Endothelial cell of umbilical vein (primary cell): Measurements from ENCODE around the gene PCDH8. TPM values are rescaled to one million over a fixed set of nuclear protein-coding genes. Genes with fewer than 3 reads are reported as not detected.

ENCODE experiments used
- BruUV-seq: library from RNA; stranded (reverse); fragments of 400-500 nt; replicated peaks from 2 replicates; lab custom pipeline; 2021; lab: Mats Ljungman, UMichigan
- CTCF ChIA-PET: fragments of 300-600, 350-600 bp; sonication (Branson Sonifier 250); formaldehyde crosslinking; loops from one replicate; lab custom pipeline; 2021; ENCODE audit warnings: antibody characterized with exemption, inconsistent platforms; lab: Charles Lee
- POLR2A ChIA-PET: fragments of 300-600, 350-600 bp; sonication (Branson Sonifier 250); formaldehyde crosslinking; loops from one replicate; lab custom pipeline; 2021; ENCODE audit warnings: antibody characterized with exemption, inconsistent platforms; lab: Charles Lee
- DNase-seq: peaks from one replicate; pipeline ENCODE4 v3.0.0-alpha.2; 2011; ENCODE audit warnings: low read depth, low spot score
- FAIRE-seq: peaks from 2 replicates; lab custom pipeline; 2011; peaks lifted over from hg19 to GRCh38; lab: Jason Lieb, UNC
- H2AFZ ChIP-seq: 2 replicates; pipeline ENCODE4 v1.6.0; 2012; ENCODE audit warnings: low read depth, low read length, control low read depth, inconsistent platforms
- H3K27ac ChIP-seq: 2 replicates; pipeline ENCODE4 v1.5.1; 2011; ENCODE audit warnings: low read depth, mild to moderate bottlenecking, control low read depth, low read length, moderate library complexity; ENCODE audit not compliant: insufficient read depth
- H3K27me3 ChIP-seq, 2 experiments: 2 replicates each; pipeline versions ENCODE4 v1.6.0 to v1.6.1; 2011; ENCODE audit warnings: low read length in 2 of 2, mixed read lengths in 1 of 2; ENCODE audit not compliant: control insufficient read depth in 2 of 2, insufficient read depth in 2 of 2
- H3K36me3 ChIP-seq, 2 experiments: 2 replicates in 1 of 2; 3 replicates in 1 of 2; pipeline ENCODE4 v1.5.1; 2011; ENCODE audit warnings: low read length in 2 of 2, mild to moderate bottlenecking in 1 of 2, moderate library complexity in 1 of 2; ENCODE audit not compliant: control insufficient read depth in 2 of 2, insufficient read depth in 2 of 2; ENCODE audit errors: extremely low read depth in 1 of 2
- H3K4me1 ChIP-seq: 3 replicates; pipeline ENCODE4 v1.5.1; 2011; ENCODE audit warnings: mild to moderate bottlenecking, low read length; ENCODE audit not compliant: control insufficient read depth, insufficient read depth; ENCODE audit errors: extremely low read depth
- H3K4me2 ChIP-seq: 2 replicates; pipeline ENCODE4 v1.6.1; 2011; ENCODE audit warnings: low read length, control low read depth, mixed read lengths; ENCODE audit not compliant: insufficient read depth
- H3K4me3 ChIP-seq, 3 experiments: fragments of 200-600 bp in 1 of 3; sonication (generic), shearing (Covaris generic) in 1 of 3; replicated peaks in 1 of 3; 2 replicates each; pipeline ENCODE4 v1.5.1; 2011 to 2016; ENCODE audit warnings: control low read depth in 3 of 3, low read length in 3 of 3, mild to moderate bottlenecking in 2 of 3, inconsistent platforms in 1 of 3, low read depth in 1 of 3, moderate library complexity in 1 of 3; ENCODE audit not compliant: insufficient read depth in 1 of 3
- H3K79me2 ChIP-seq: 2 replicates; pipeline ENCODE4 v1.6.0; 2012; ENCODE audit warnings: low read length, inconsistent platforms; ENCODE audit not compliant: control insufficient read depth, insufficient read depth
- H3K9ac ChIP-seq: replicated peaks from 2 replicates; pipeline ENCODE3; 2011; ENCODE audit warnings: low read length, control low read depth; ENCODE audit not compliant: insufficient read depth; ENCODE audit errors: extremely low read depth
- H3K9me1 ChIP-seq: replicated peaks from 3 replicates; pipeline ENCODE4 v1.6.0; 2011; ENCODE audit warnings: mild to moderate bottlenecking, low read length; ENCODE audit not compliant: control insufficient read depth, insufficient read depth; ENCODE audit errors: extremely low read depth
- H3K9me3 ChIP-seq: replicated peaks from 2 replicates; pipeline ENCODE4 v1.5.1; 2012; ENCODE audit warnings: low read length, inconsistent platforms; ENCODE audit not compliant: control insufficient read depth, insufficient read depth
- H4K20me1 ChIP-seq: replicated peaks from 2 replicates; pipeline ENCODE3; 2011; ENCODE audit warnings: mild to moderate bottlenecking, low read length; ENCODE audit not compliant: control insufficient read depth, insufficient read depth; ENCODE audit errors: extremely low read depth
- CTCF ChIP-seq, 2 donors: IDR thresholded peaks; 1 replicate in 1 of 2; 2 replicates in 1 of 2; pipeline ENCODE4 v1.5.1; 2011; ENCODE audit warnings: low read length in 2 of 2, mild to moderate bottlenecking in 2 of 2, moderate library complexity in 2 of 2, control low read depth in 1 of 2, inconsistent platforms in 1 of 2, low read depth in 1 of 2; ENCODE audit not compliant: insufficient read depth in 1 of 2; ENCODE audit errors: extremely low read depth in 1 of 2
- EZH2 ChIP-seq: IDR thresholded peaks from 2 replicates; pipeline ENCODE4 v1.6.1; 2012; ENCODE audit warnings: borderline replicate concordance, low read depth, mild to moderate bottlenecking, moderate library complexity, low read length, inconsistent platforms; ENCODE audit not compliant: severe bottlenecking
- FOS ChIP-seq: IDR thresholded peaks from 2 replicates; pipeline ENCODE4 v1.6.1; 2011; ENCODE audit warnings: mild to moderate bottlenecking, low read length, moderate library complexity, borderline replicate concordance; ENCODE audit not compliant: insufficient read depth
- GATA2 ChIP-seq: IDR thresholded peaks from 2 replicates; pipeline ENCODE4 v1.7.0; 2011; ENCODE audit warnings: low read depth, mild to moderate bottlenecking, moderate library complexity, mixed read lengths, low read length; ENCODE audit not compliant: insufficient read length, insufficient read depth
- JUN ChIP-seq: IDR thresholded peaks from 2 replicates; pipeline ENCODE4 v1.6.1; 2011; ENCODE audit warnings: borderline replicate concordance, low read depth; ENCODE audit not compliant: insufficient read length, insufficient read depth
- MAX ChIP-seq: IDR thresholded peaks from 2 replicates; pipeline ENCODE4 v1.6.1; 2011; ENCODE audit not compliant: insufficient read depth, insufficient read length
- MYC ChIP-seq: IDR thresholded peaks from one replicate; pipeline ENCODE4 v1.6.1; 2011; ENCODE audit warnings: mild to moderate bottlenecking, low read depth, low read length
- POLR2A ChIP-seq: IDR thresholded peaks from 2 replicates; pipeline ENCODE4 v1.6.1; 2012; ENCODE audit warnings: low read depth, mild to moderate bottlenecking, control low read depth, low read length
- POLR2AphosphoS5 ChIP-seq: IDR thresholded peaks from 2 replicates; pipeline ENCODE4 v1.6.1; 2012; ENCODE audit warnings: low read depth, mild to moderate bottlenecking, control low read depth, low read length, moderate library complexity; ENCODE audit not compliant: insufficient read depth
- dilution Hi-C: fragments of 300-500 bp; cut with MboI; formaldehyde crosslinking; loops from one replicate; pipeline ENCODE4 v1.15.0; 2019; ENCODE audit warnings: low sequenced_read_pairs; ENCODE audit not compliant: extremely low pct_ligation_motif_present
- intact Hi-C: fragments of 100-400 bp; cut with micrococcal nuclease; formaldehyde crosslinking; loops from one replicate; pipeline ENCODE4 v1.10.0; 2022
- polyA plus RNA-seq, 4 experiments: library from polyadenylated mRNA; depleted of rRNA in 3 of 4; stranded (reverse) in 3 of 4; unstranded in 1 of 4; fragments of >200 nt; gene quantifications; 2 replicates each; pipeline versions ENCODE4 v1.2.1 to v1.2.3, GENCODE V29; 2011 to 2012; ENCODE audit warnings: missing spikeins in 1 of 4
- total RNA-seq: library from RNA; stranded (reverse); gene quantifications from 2 replicates; pipeline ENCODE4 v1.2.3, GENCODE V29; 2021

The PCDH8 gene
- total and polyA plus RNA-seq, 2 donors (not counting 3 experiments of a cell fraction or from before 2014, with no cell fraction given): not detected

- no peak for FAIRE-seq
- Histone ChIP-seq H3K9ac (no peak overlapping the region), H3K4me2 (no peak overlapping the region), H3K79me2 (no peaks in the 10 kb centered on the region), H4K20me1 (no peaks in the 10 kb centered on the region), H3K9me3 (no peaks in the 10 kb centered on the region), H3K27me3 (no peaks in the 10 kb centered on the region), H3K27ac (no peak overlapping the region), H3K4me3 (no peak overlapping the region), H3K4me1 (no peaks in the 10 kb centered on the region), H3K36me3 (no peaks in the 10 kb centered on the region), H3K9me1 (no peaks in the 10 kb centered on the region), H2AFZ (no peak overlapping the region)
- dilution Hi-C loops: no loop called here
- DNase-seq: no peak
- CTCF ChIA-PET: no interaction called here
- TF ChIP-seq MAX (no peak), GATA2 (no peak), JUN (no peak), EZH2 (no peak), POLR2A (no peak), MYC (no peak), CTCF (IDR thresholded peaks at IDR 0.05; ENCODE audit: extremely low read depth in 1 of 2, insufficient read depth in 1 of 2, low read depth in 1 of 2, low read length in 2 of 2) (no peak), FOS (no peak), POLR2AphosphoS5 (no peak)
- no TSS peak for BruUV-seq
- POLR2A ChIA-PET: no interaction called here
- intact Hi-C loops: no loop called here
Observed at GRCh38 chr13:52892925-52893324, 44.5 kb upstream of the PCDH8 start.
